Adrenal gland (tissue), 12 donors: ENCODE results near the gene PWWP2B. TPM values are rescaled to one million over a fixed set of nuclear protein-coding genes. Genes with fewer than 3 reads are reported as not detected.
A peak's percentile ranks its signal among the peaks of the same experiment; 100 is the strongest.

Experiments used
- DNase-seq, 7 donors: peaks; one replicate each; pipeline ENCODE4 v3.0.0-alpha.2; 2019 to 2020
- H3K27ac ChIP-seq, 5 donors: fragments of 200-600 bp; sonication (generic) in 4 of 5; 1 replicate in 3 of 5; 2 replicates in 2 of 5; pipeline versions ENCODE4 v1.5.1 to v1.8.0; 2016 to 2020; ENCODE audit warnings: mild to moderate bottlenecking in 1 of 5
- H3K27me3 ChIP-seq: fragments of 200-600 bp; 2 replicates; pipeline ENCODE4 v1.8.0; 2021
- H3K36me3 ChIP-seq, 2 donors: fragments of 200-600 bp; replicated peaks in 1 of 2; 1 replicate in 1 of 2; 2 replicates in 1 of 2; pipeline versions ENCODE4 v1.5.1 to v1.8.0; 2018 to 2022
- H3K4me1 ChIP-seq, 2 donors: fragments of 200-600 bp; replicated peaks in 1 of 2; 1 replicate in 1 of 2; 2 replicates in 1 of 2; pipeline versions ENCODE4 v1.5.1 to v1.8.0; 2018 to 2021
- H3K4me3 ChIP-seq, 4 donors: fragments of 200-600 bp; sonication (generic) in 3 of 4; one replicate each; pipeline ENCODE4 v1.5.1; 2016 to 2018
- H3K9me3 ChIP-seq, 3 donors: fragments of 200-600 bp; sonication (generic) in 1 of 3; replicated peaks in 1 of 3; 1 replicate in 2 of 3; 2 replicates in 1 of 3; pipeline versions ENCODE4 v1.5.1 to v1.8.0; 2016 to 2021
- POLR2A ChIP-seq, 2 donors: fragments of 450-650 bp; IDR thresholded peaks; one replicate each; pipeline ENCODE4 v1.6.1; 2017; ENCODE audit warnings: antibody characterized with exemption in 2 of 2, mild to moderate bottlenecking in 2 of 2, moderate library complexity in 1 of 2
- WGBS, 4 donors: extraction: QIAGEN DNeasy Blood & Tissue Kit in 2 of 4; methylation state at CpG; one replicate each; pipeline versions ENCODE4 v1.1.5 to v1.1.7; 2013 to 2017; 5-methylcytosine and 5-hydroxymethylcytosine counted together
- intact Hi-C, 2 donors: fragments of 100-400 bp; cut with DNase I; formaldehyde crosslinking; loops; one replicate each; pipeline versions ENCODE4 v1.14.1 to v1.15.0; 2022 to 2023
- polyA plus RNA-seq, 3 donors: library from polyadenylated mRNA; stranded (reverse); fragments of 200-250 nt in 2 of 3; fragments of 350-450 nt in 1 of 3; fragmentation: Illumina TruSeq in 1 of 3; extraction: RNeasy Lipid Tissue Mini Kit (QIAGEN cat#74804) in 1 of 3; gene quantifications; one replicate each; pipeline ENCODE4 v1.2.3, GENCODE V29; 2013 to 2014
- total RNA-seq, 9 donors: library from RNA; depleted of rRNA in 4 of 9; stranded (reverse); fragments of >200 nt in 4 of 9; fragments of 120-200 nt in 1 of 9; fragmentation: NEBNext Ultra II Directional in 1 of 9; extraction: Animal tissue kit (Norgen Biotek cat#: 25700) in 1 of 9; gene quantifications; one replicate each; pipeline versions ENCODE4 v1.1.0 to v1.2.4, GENCODE V29; 2013 to 2023
- TF ChIP-seq, protein P1 (sequence below), 6 experiments: fragments of 450-650 bp in 4 of 6; fragments of 200-600 bp in 2 of 6; sonication (generic) in 1 of 6; IDR thresholded peaks; 1 replicate in 5 of 6; 2 replicates in 1 of 6; pipeline versions ENCODE4 v1.5.1 to v1.8.0; 2016 to 2021; ENCODE audit warnings: antibody characterized with exemption in 6 of 6, mild to moderate bottlenecking in 2 of 6, moderate library complexity in 1 of 6
- donor health status: healthy with polysubstance abuse.
- donor health status: Bipolar disorder and iron deficiency.
- donor health status: DM: yes; HTN: yes; CAD: no.
- donor health status: DM: no; HTN: no; CAD: no.
- donor health status: DM: no; HTN: no; CAD: no.
- donor health status: DM: yes; HTN: yes; CAD: no.

Gene PWWP2B
- total and polyA plus RNA-seq, 12 donors: 3.4 to 75.3 (median 40.7) TPM

DNA sequence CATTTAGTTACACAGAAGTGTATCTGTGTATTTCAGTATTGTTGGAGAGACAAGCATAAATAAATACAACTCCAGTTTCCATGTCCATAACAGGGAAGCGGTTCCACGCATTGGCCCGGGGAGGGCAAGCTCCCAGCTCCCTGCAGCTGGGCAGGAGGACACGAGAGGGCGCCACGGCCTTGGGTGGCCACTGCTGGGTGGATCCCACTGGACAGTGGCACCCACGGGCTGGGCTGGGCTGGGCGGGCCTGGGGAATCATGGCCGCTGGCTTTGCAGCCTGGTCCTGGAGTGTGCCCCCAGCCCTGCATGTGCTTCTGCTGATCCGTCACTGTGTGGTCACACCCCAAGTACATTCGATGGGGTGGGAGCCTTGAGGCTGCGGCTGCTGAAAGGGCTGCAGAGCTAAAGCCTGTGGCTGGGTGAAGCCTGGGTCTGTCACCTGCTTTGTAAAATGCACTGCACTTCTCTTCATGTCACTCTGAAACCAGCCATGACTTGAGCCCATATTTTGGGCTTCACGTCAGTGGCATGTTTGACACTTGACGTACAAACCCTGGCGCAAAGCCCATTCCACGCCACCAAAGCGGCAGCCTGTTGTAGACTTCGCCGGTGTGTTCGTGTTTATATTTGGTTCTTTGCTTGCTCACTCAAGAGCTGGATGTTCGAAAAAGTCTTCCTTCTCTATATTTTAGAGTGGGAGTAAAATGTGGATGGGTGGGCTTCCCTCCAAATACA lies 37.5 kb upstream of the PWWP2B start:
- 81 to 86% (median 83%) methylated on average over 16 to 21 of the region's 21 CpGs for WGBS, 4 donors
- H3K36me3 ChIP-seq: no peaks in the 10 kb centered on the region
- DNase-seq: no peak
- no peaks in the 10 kb centered on the region for H3K9me3 ChIP-seq
- intact Hi-C loops: no loop called here
- no peak for TF ChIP-seq POLR2A (IDR thresholded peaks at IDR 0.05)
- TF ChIP-seq, protein P1, sequence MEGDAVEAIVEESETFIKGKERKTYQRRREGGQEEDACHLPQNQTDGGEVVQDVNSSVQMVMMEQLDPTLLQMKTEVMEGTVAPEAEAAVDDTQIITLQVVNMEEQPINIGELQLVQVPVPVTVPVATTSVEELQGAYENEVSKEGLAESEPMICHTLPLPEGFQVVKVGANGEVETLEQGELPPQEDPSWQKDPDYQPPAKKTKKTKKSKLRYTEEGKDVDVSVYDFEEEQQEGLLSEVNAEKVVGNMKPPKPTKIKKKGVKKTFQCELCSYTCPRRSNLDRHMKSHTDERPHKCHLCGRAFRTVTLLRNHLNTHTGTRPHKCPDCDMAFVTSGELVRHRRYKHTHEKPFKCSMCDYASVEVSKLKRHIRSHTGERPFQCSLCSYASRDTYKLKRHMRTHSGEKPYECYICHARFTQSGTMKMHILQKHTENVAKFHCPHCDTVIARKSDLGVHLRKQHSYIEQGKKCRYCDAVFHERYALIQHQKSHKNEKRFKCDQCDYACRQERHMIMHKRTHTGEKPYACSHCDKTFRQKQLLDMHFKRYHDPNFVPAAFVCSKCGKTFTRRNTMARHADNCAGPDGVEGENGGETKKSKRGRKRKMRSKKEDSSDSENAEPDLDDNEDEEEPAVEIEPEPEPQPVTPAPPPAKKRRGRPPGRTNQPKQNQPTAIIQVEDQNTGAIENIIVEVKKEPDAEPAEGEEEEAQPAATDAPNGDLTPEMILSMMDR (IDR thresholded peaks at IDR 0.05): peak in 1 of 6 experiments; percentile 15
- H3K4me3 ChIP-seq: no peak overlapping the region
- H3K27me3 ChIP-seq: no peaks in the 10 kb centered on the region
- no peaks in the 10 kb centered on the region for H3K4me1 ChIP-seq
- no peak overlapping the region for H3K27ac ChIP-seq

DNA sequence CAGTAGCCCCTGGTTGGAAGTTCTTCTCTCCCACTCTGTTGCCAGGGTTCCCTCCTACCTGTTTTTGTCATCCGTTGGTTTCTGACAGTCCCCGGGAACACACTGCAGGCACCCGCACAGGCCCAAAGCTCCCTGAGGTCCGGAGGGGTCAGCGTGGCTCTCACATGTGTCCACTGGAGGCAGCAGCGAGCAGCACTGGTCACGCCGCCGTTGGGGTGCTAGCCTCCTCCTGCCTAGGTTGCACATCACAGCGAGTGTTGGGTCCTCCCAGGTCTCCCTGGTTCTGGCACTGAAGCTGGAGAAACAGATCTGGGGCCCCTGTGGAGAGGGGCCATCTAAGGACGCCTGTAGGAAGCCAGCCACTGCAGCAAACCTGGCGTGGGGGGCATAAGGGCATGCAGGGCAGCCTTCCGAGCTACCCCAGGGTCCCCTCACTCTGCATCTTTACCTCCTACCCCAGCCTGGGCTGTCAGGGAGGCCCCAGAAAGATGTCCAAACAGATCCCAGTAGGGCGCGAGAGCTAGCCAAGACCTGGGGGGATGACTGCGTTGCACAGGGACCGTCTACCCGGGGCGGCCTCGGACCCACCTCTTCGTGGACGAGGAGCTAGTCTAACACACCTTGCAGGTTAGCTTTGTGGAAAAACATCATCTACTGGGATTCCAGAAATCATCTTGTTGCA lies 36.1 kb upstream of the PWWP2B start:
- 65 to 79% (median 72%) methylated on average over 7 to 22 of the region's 22 CpGs for WGBS, 4 donors
- TF ChIP-seq, protein P1 (IDR thresholded peaks at IDR 0.05): peak; percentile 27 to 59 (median 36)
- no peak for TF ChIP-seq POLR2A (IDR thresholded peaks at IDR 0.05)
- H3K27ac ChIP-seq: no peak overlapping the region
- no peaks in the 10 kb centered on the region for H3K27me3 ChIP-seq
- intact Hi-C loops: no loop called here
- peak in 3 of 7 donors; percentile 35 to 62 (median 44) for DNase-seq
- no peaks in the 10 kb centered on the region for H3K9me3 ChIP-seq
- H3K4me1 ChIP-seq: no peaks in the 10 kb centered on the region
- no peak overlapping the region for H3K4me3 ChIP-seq
- H3K36me3 ChIP-seq: no peaks in the 10 kb centered on the region

DNA sequence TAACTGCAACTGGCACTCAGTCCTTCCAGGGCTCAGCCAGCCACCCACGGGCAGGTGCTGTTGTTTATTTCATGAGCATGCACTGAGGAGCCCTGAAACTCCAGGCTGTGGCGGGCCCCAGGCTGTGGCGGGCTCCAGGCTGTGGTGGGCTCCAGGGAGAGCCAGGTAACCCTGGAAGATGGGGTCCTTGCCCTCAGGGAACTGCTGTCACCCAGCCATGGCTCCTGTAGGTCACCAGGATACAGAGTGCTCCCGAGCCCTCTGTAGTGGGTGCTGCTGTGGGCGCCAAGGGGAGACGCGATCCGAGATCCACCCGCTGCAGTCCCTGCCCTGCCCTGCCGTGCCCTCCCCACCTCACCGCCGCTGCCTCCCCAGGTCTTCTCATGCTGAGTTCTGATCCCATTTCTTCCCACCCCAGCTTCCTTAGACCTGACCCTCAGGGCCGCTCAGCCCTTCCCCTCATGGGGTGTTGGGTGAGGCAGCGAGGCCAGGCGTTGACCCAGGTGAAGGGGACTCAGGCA lies 35.4 kb upstream of the PWWP2B start:
- DNase-seq: no peak
- TF ChIP-seq, protein P1 (IDR thresholded peaks at IDR 0.05): no peak
- intact Hi-C loops: no loop called here
- H3K36me3 ChIP-seq: no peaks in the 10 kb centered on the region
- no peaks in the 10 kb centered on the region for H3K27me3 ChIP-seq
- WGBS, 4 donors: 91 to 99% (median 93%) methylated on average over 9 to 15 of the region's 15 CpGs
- no peak overlapping the region for H3K27ac ChIP-seq
- no peak overlapping the region for H3K4me3 ChIP-seq
- no peaks in the 10 kb centered on the region for H3K9me3 ChIP-seq
- no peaks in the 10 kb centered on the region for H3K4me1 ChIP-seq

DNA sequence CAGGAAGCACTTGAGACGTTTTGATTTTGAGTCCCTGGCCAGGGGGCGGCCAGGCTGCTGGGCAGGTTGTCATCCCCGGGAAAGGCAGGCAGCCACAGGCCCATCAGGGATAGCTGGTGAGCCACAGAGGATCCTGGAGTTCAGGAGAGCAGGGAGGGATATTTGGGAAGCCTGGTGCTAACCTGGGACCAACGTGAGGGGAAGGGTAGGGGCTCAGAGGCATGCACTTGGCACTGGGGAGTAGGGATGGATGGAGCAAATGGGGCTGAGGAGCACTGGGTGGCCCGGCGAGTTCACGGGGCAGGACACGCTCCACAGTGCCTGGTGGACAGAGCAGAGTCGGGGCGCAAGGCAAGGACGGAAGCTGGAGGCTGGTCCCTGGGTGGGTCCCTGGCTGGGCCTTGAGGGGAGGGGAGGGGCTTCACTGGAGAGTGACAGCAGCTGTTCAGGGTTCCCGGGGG lies 34.8 kb upstream of the PWWP2B start:
- 86 to 92% (median 90%) methylated on average over 9 to 12 of the region's 12 CpGs for WGBS, 4 donors
- no peak for TF ChIP-seq POLR2A (IDR thresholded peaks at IDR 0.05)
- TF ChIP-seq, protein P1 (IDR thresholded peaks at IDR 0.05): no peak
- no peak for DNase-seq
- H3K9me3 ChIP-seq: no peaks in the 10 kb centered on the region
- no peaks in the 10 kb centered on the region for H3K36me3 ChIP-seq
- no peak overlapping the region for H3K4me3 ChIP-seq
- no peaks in the 10 kb centered on the region for H3K27me3 ChIP-seq
- intact Hi-C loops: no loop called here
- no peak overlapping the region for H3K27ac ChIP-seq
- no peaks in the 10 kb centered on the region for H3K4me1 ChIP-seq
